Measurements from ENCODE around the gene CFL1.

Gene CFL1

DNA sequence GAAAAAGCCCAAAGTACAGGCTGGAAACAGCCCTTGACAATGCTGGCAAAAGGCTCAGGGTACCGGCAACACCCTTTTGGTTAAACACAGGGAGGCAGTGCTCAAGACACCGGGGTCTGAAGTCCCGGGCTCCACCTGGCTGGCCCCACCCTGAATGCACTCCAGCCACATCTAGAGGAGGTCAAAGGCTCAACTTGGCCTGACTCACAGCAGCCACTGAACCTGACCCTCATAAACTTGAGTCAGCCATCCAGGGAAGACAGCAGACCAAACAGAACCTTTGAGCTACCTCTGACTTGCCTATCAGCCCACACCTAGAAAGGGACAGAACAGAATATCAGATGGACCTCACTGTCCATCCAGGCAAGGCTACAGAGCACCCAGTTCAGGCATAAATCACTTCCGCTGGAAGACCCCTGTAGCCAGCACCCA is 3.8 kb downstream of the CFL1 start:
- no peak overlapping the region for H3K4me3 ChIP-seq (ENCODE audit: low read depth, low read length)
- ChIA-PET CTCF (no interaction called here), POLR2A (no interaction called here)
- no peak for DNase-seq (ENCODE audit: low read depth, low spot score)
- TF ChIP-seq, protein P1, sequence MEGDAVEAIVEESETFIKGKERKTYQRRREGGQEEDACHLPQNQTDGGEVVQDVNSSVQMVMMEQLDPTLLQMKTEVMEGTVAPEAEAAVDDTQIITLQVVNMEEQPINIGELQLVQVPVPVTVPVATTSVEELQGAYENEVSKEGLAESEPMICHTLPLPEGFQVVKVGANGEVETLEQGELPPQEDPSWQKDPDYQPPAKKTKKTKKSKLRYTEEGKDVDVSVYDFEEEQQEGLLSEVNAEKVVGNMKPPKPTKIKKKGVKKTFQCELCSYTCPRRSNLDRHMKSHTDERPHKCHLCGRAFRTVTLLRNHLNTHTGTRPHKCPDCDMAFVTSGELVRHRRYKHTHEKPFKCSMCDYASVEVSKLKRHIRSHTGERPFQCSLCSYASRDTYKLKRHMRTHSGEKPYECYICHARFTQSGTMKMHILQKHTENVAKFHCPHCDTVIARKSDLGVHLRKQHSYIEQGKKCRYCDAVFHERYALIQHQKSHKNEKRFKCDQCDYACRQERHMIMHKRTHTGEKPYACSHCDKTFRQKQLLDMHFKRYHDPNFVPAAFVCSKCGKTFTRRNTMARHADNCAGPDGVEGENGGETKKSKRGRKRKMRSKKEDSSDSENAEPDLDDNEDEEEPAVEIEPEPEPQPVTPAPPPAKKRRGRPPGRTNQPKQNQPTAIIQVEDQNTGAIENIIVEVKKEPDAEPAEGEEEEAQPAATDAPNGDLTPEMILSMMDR (IDR thresholded peaks at IDR 0.05; ENCODE audit: insufficient read depth, low read length, missing control alignments), result no peak

DNA sequence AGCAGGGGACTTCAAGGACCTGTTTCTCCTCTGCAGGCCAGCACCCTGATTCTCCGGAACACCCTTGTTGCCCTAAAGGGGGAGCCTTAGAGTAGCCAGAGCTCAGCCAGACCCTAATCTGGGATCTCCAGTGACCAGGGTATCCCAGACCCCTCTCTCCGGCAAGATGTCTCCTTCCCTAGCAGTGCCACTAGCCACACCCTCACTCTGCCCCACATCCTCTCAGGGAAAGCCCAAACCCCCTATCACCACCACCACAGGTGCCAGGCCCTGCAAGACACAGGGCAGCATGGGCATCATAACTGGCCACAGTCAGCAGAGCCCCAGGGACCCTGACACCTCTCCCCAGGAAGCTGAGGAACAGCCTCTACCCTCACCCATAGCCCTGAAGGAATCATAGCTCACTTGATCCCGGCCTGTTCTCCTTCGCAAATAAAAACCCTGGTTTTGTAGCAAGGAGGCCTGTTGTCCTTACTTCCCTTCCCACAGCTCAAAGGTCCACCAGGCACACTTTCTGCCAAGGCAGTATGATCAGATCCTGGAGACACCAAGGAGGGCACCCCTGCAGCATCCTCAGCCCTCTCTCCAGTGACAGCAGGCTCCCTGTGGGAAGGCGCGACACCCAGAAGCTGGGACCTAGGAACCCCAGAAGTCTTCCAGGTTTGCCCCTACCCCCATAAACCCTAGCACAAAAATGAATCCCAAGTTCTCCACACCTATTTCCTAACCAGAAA is 4.6 kb downstream of the CFL1 start:
- TF ChIP-seq, protein P1 (IDR thresholded peaks at IDR 0.05; ENCODE audit: insufficient read depth, low read length, missing control alignments), result no peak
- ChIA-PET POLR2A (interaction anchor here (0.7 to 1.6 kb wide), 3 partner anchors 18 to 142 kb away, joined by 4 read pairs; partner anchors contain the start of genes KAT5 and SNX32), CTCF (interaction anchor here (0.5 to 5.3 kb wide), 4 partner anchors 7 to 142 kb away, joined by 3 to 41 read pairs (median 7); partner anchors contain the start of genes FIBP, KAT5 and MUS81)
- DNase-seq (ENCODE audit: low read depth, low spot score), result no peak
- H3K4me3 ChIP-seq (ENCODE audit: low read depth, low read length), result no peak overlapping the region

DNA sequence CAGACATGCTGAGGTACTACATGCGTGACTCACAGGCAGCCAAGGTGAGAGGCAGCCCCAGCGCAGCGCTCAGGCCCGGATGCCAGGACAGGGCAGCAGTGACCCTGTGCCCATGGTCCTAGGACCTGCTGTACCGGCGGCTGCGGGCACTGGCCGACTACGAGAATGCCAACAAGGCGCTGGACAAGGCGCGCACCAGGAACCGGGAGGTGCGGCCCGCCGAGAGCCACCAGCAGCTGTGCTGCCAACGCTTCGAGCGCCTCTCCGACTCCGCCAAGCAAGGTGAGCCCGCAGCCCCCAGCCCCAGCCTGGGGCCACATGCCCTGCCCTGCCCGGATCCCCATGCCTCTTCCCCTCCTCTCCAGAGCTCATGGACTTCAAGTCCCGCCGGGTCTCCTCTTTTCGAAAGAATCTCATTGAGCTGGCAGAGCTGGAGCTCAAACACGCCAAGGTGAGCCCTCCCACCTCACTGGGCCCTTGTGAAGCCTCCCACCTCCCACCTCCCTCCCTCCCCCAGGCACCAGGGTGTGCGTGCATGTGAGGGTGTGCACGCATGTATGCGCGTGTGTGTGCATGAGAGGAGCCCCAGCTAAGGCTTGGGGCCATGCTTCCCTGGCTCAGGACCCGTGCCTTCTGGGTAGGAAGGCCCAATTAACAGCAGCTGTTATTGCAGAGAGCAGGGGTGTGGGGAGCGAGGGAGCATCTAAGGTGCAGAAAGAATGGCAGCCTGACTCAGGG is 5.3 kb downstream of the CFL1 start:
- H3K4me3 ChIP-seq (ENCODE audit: low read depth, low read length), result no peak overlapping the region

DNA sequence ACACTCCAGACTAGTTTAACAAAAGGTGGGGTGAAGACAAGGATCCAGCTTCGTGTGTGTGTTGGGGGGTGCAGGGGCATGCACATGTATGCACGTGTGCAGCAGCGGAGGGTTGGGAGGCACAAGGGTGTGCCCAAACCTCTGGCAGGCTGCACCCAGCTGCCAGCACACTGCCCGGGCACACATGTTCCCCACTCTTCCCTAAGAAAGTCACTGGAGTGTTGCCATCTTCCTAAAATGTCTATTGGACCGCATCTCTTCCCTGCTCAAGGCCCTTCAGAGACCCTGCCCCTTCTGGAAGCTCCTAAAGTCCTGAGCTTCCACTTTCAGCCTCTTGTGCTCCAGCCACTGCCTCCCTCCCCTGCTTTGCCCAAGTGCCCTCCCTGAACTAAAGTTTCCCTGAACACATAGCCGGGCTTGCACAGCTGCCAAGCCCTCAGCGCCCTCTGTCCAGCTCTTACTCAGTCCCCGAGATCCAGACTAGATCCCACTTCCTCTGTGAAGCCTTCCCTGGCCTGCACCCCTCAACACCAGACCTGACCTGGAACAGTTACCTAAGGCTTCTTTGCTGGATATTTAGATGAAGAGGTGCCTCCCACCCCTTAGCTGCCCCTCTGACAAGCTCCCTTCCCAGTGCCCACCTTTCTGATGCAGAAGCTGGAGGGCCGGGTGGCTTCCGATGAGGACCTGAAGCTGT is 6.0 kb downstream of the CFL1 start:
- POLR2A ChIA-PET, result interaction anchor here (1.1 to 4.3 kb wide), 3 partner anchors 7 to 20 kb away, joined by 3 to 42 read pairs (median 4); partner anchors contain the start of genes CFL1 and MUS81
- no peak overlapping the region for H3K4me3 ChIP-seq (ENCODE audit: low read depth, low read length)
- CTCF ChIA-PET, result interaction anchor here (0.5 to 5.3 kb wide), 14 partner anchors 8 to 226 kb away, joined by 3 to 41 read pairs (median 4); partner anchors contain the start of genes KAT5 and MUS81
- TF ChIP-seq, protein P1 (IDR thresholded peaks at IDR 0.05; ENCODE audit: insufficient read depth, low read length, missing control alignments), result no peak
- no peak for DNase-seq (ENCODE audit: low read depth, low spot score)

More for the DNA sequence above, 5.3 kb downstream of the CFL1 start:
- TF ChIP-seq, protein P1 (IDR thresholded peaks at IDR 0.05; ENCODE audit: insufficient read depth, low read length, missing control alignments), result no peak
- DNase-seq (ENCODE audit: low read depth, low spot score), result no peak
- ChIA-PET POLR2A (interaction anchor here (0.7 to 1.6 kb wide), 3 partner anchors 19 to 141 kb away, joined by 4 read pairs; partner anchors contain the start of genes KAT5 and SNX32), CTCF (interaction anchor here (0.5 to 5.3 kb wide), 7 partner anchors 7 to 141 kb away, joined by 3 to 41 read pairs (median 6); partner anchors contain the start of genes FIBP, KAT5 and MUS81)

DNA sequence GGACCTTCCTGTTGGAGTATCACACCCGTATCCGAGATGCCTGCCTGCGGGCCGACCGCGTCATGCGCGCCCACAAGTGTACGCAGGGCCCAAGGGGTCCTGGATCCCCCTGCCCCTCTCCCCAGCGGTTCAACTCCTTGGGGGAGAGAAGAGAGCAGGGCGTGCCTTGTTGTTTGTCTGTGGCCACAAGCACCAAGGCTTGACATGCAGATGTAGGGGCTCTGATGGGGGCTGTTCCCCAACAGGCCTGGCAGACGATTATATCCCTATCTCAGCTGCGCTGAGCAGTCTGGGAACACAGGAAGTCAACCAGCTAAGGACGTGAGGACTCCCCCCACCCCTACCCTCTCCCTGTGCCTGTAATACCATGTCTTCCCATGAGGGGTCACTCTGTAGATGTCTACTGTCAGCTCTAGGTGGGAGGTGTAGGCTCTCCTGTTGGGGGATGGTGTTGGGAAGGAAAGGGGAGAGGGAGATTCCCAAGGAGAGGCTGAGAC is 6.8 kb downstream of the CFL1 start:
- ChIA-PET CTCF (interaction anchor here (0.5 to 5.3 kb wide), 13 partner anchors 9 to 225 kb away, joined by 3 to 41 read pairs (median 4); partner anchors contain the start of genes KAT5 and MUS81), POLR2A (interaction anchor here (1.1 to 4.3 kb wide), 4 partner anchors 8 to 132 kb away, joined by 3 to 42 read pairs (median 5); partner anchors contain the start of genes CFL1 and MUS81)
- no peak overlapping the region for H3K4me3 ChIP-seq (ENCODE audit: low read depth, low read length)
- no peak for DNase-seq (ENCODE audit: low read depth, low spot score)
- TF ChIP-seq, protein P1 (IDR thresholded peaks at IDR 0.05; ENCODE audit: insufficient read depth, low read length, missing control alignments), result peak; percentile 54
